Endothelial cell of umbilical vein (primary cell): ENCODE results near the gene TNRC6C. TPM values are rescaled to one million over a fixed set of nuclear protein-coding genes. Genes with fewer than 3 reads are reported as not detected.

ENCODE experiments used
- BruUV-seq: library from RNA; stranded (reverse); fragments of 400-500 nt; replicated peaks from 2 replicates; lab custom pipeline; 2021; lab: Mats Ljungman, UMichigan
- CTCF ChIA-PET: fragments of 300-600, 350-600 bp; sonication (Branson Sonifier 250); formaldehyde crosslinking; loops from one replicate; lab custom pipeline; 2021; ENCODE audit warnings: antibody characterized with exemption, inconsistent platforms; lab: Charles Lee
- POLR2A ChIA-PET: fragments of 300-600, 350-600 bp; sonication (Branson Sonifier 250); formaldehyde crosslinking; loops from one replicate; lab custom pipeline; 2021; ENCODE audit warnings: antibody characterized with exemption, inconsistent platforms; lab: Charles Lee
- DNase-seq: peaks from one replicate; pipeline ENCODE4 v3.0.0-alpha.2; 2011; ENCODE audit warnings: low read depth, low spot score
- FAIRE-seq: peaks from 2 replicates; lab custom pipeline; 2011; peaks lifted over from hg19 to GRCh38; lab: Jason Lieb, UNC
- H2AFZ ChIP-seq: 2 replicates; pipeline ENCODE4 v1.6.0; 2012; ENCODE audit warnings: low read depth, low read length, control low read depth, inconsistent platforms
- H3K27ac ChIP-seq: 2 replicates; pipeline ENCODE4 v1.5.1; 2011; ENCODE audit warnings: low read depth, mild to moderate bottlenecking, control low read depth, low read length, moderate library complexity; ENCODE audit not compliant: insufficient read depth
- H3K27me3 ChIP-seq, 2 experiments: 2 replicates each; pipeline versions ENCODE4 v1.6.0 to v1.6.1; 2011; ENCODE audit warnings: low read length in 2 of 2, mixed read lengths in 1 of 2; ENCODE audit not compliant: control insufficient read depth in 2 of 2, insufficient read depth in 2 of 2
- H3K36me3 ChIP-seq, 2 experiments: 2 replicates in 1 of 2; 3 replicates in 1 of 2; pipeline ENCODE4 v1.5.1; 2011; ENCODE audit warnings: low read length in 2 of 2, mild to moderate bottlenecking in 1 of 2, moderate library complexity in 1 of 2; ENCODE audit not compliant: control insufficient read depth in 2 of 2, insufficient read depth in 2 of 2; ENCODE audit errors: extremely low read depth in 1 of 2
- H3K4me1 ChIP-seq: 3 replicates; pipeline ENCODE4 v1.5.1; 2011; ENCODE audit warnings: mild to moderate bottlenecking, low read length; ENCODE audit not compliant: control insufficient read depth, insufficient read depth; ENCODE audit errors: extremely low read depth
- H3K4me2 ChIP-seq: 2 replicates; pipeline ENCODE4 v1.6.1; 2011; ENCODE audit warnings: low read length, control low read depth, mixed read lengths; ENCODE audit not compliant: insufficient read depth
- H3K4me3 ChIP-seq, 3 experiments: fragments of 200-600 bp in 1 of 3; sonication (generic), shearing (Covaris generic) in 1 of 3; replicated peaks in 1 of 3; 2 replicates each; pipeline ENCODE4 v1.5.1; 2011 to 2016; ENCODE audit warnings: control low read depth in 3 of 3, low read length in 3 of 3, mild to moderate bottlenecking in 2 of 3, inconsistent platforms in 1 of 3, low read depth in 1 of 3, moderate library complexity in 1 of 3; ENCODE audit not compliant: insufficient read depth in 1 of 3
- H3K79me2 ChIP-seq: 2 replicates; pipeline ENCODE4 v1.6.0; 2012; ENCODE audit warnings: low read length, inconsistent platforms; ENCODE audit not compliant: control insufficient read depth, insufficient read depth
- H3K9ac ChIP-seq: replicated peaks from 2 replicates; pipeline ENCODE3; 2011; ENCODE audit warnings: low read length, control low read depth; ENCODE audit not compliant: insufficient read depth; ENCODE audit errors: extremely low read depth
- H3K9me1 ChIP-seq: replicated peaks from 3 replicates; pipeline ENCODE4 v1.6.0; 2011; ENCODE audit warnings: mild to moderate bottlenecking, low read length; ENCODE audit not compliant: control insufficient read depth, insufficient read depth; ENCODE audit errors: extremely low read depth
- H3K9me3 ChIP-seq: replicated peaks from 2 replicates; pipeline ENCODE4 v1.5.1; 2012; ENCODE audit warnings: low read length, inconsistent platforms; ENCODE audit not compliant: control insufficient read depth, insufficient read depth
- H4K20me1 ChIP-seq: replicated peaks from 2 replicates; pipeline ENCODE3; 2011; ENCODE audit warnings: mild to moderate bottlenecking, low read length; ENCODE audit not compliant: control insufficient read depth, insufficient read depth; ENCODE audit errors: extremely low read depth
- EZH2 ChIP-seq: IDR thresholded peaks from 2 replicates; pipeline ENCODE4 v1.6.1; 2012; ENCODE audit warnings: borderline replicate concordance, low read depth, mild to moderate bottlenecking, moderate library complexity, low read length, inconsistent platforms; ENCODE audit not compliant: severe bottlenecking
- GATA2 ChIP-seq: IDR thresholded peaks from 2 replicates; pipeline ENCODE4 v1.7.0; 2011; ENCODE audit warnings: low read depth, mild to moderate bottlenecking, moderate library complexity, mixed read lengths, low read length; ENCODE audit not compliant: insufficient read length, insufficient read depth
- JUN ChIP-seq: IDR thresholded peaks from 2 replicates; pipeline ENCODE4 v1.6.1; 2011; ENCODE audit warnings: borderline replicate concordance, low read depth; ENCODE audit not compliant: insufficient read length, insufficient read depth
- MAX ChIP-seq: IDR thresholded peaks from 2 replicates; pipeline ENCODE4 v1.6.1; 2011; ENCODE audit not compliant: insufficient read depth, insufficient read length
- dilution Hi-C: fragments of 300-500 bp; cut with MboI; formaldehyde crosslinking; loops from one replicate; pipeline ENCODE4 v1.15.0; 2019; ENCODE audit warnings: low sequenced_read_pairs; ENCODE audit not compliant: extremely low pct_ligation_motif_present
- intact Hi-C: fragments of 100-400 bp; cut with micrococcal nuclease; formaldehyde crosslinking; loops from one replicate; pipeline ENCODE4 v1.10.0; 2022
- polyA plus RNA-seq, 4 experiments: library from polyadenylated mRNA; depleted of rRNA in 3 of 4; stranded (reverse) in 3 of 4; unstranded in 1 of 4; fragments of >200 nt; gene quantifications; 2 replicates each; pipeline versions ENCODE4 v1.2.1 to v1.2.3, GENCODE V29; 2011 to 2012; ENCODE audit warnings: missing spikeins in 1 of 4
- total RNA-seq: library from RNA; stranded (reverse); gene quantifications from 2 replicates; pipeline ENCODE4 v1.2.3, GENCODE V29; 2021
- TF ChIP-seq, protein P1 (sequence below), 2 donors: IDR thresholded peaks; 1 replicate in 1 of 2; 2 replicates in 1 of 2; pipeline ENCODE4 v1.5.1; 2011; ENCODE audit warnings: low read length in 2 of 2, mild to moderate bottlenecking in 2 of 2, moderate library complexity in 2 of 2, control low read depth in 1 of 2, inconsistent platforms in 1 of 2, low read depth in 1 of 2; ENCODE audit not compliant: insufficient read depth in 1 of 2; ENCODE audit errors: extremely low read depth in 1 of 2

Gene TNRC6C
- total and polyA plus RNA-seq, 2 donors (not counting 3 experiments of a cell fraction or from before 2014, with no cell fraction given), result 2.1 to 17.5 TPM

DNA sequence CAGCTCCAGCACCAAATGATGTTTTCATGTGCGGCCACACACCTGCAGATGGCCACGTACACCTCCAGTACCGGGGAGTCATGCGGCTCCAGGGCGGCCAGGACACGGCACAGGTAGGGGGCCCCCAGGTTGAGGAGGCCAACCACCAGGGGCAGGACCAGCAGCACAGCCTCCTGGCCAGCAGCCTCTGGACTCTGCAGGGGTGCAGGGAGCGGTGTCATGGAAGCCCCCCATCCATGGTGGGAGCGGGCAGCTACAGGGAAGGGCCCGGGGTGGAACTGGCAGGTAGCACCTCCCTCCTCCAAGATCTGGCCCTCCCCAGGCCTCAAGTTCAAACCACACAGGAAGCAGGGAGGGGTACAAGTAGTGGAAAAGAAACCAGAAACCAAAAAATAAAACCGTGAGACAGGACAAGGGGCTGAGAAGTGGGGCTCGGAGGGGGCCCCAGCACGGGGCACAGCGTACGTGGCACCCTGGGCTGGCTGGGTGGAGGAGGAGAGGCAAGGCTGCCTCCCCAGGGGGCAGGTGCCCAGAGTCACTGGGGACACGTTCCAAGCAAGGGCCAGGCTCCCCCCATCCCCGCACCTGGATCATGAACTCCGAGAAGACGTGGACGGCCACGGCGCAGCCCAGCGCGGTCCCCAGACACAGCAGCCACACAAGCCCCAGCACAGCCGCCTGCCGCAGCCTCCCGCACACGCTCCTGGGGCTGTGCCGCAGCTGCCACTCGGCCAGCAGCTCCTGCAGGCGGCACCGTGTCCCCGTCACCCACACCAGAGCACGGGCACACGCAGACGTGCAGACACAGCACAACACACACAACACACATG, 162.7 kb downstream of the TNRC6C start:
- no peak overlapping the region for H3K4me2 ChIP-seq
- H3K9ac ChIP-seq, result no peak overlapping the region
- POLR2A ChIA-PET, result no interaction called here
- dilution Hi-C loops (no loop called here), intact Hi-C loops (no loop called here)
- no peaks in the 10 kb centered on the region for H4K20me1 ChIP-seq
- CTCF ChIA-PET, result interaction anchor here (1.2 to 4.8 kb wide), 3 partner anchors 8 to 130 kb away, joined by 3 to 17 read pairs (median 5); no protein-coding TSS in a partner anchor
- no peaks in the 10 kb centered on the region for H3K9me1 ChIP-seq
- FAIRE-seq (no peak), DNase-seq (no peak)
- BruUV-seq, result no TSS peak
- H3K4me3 ChIP-seq, result no peak overlapping the region
- no peaks in the 10 kb centered on the region for H3K79me2 ChIP-seq
- H3K36me3 ChIP-seq, result peaks cover 0 to 14% of the 10 kb centered on the region in 2 experiments
- no peak overlapping the region for H3K27ac ChIP-seq
- no peaks in the 10 kb centered on the region for H3K9me3 ChIP-seq
- H3K27me3 ChIP-seq, result no peaks in the 10 kb centered on the region
- H2AFZ ChIP-seq, result no peak overlapping the region
- H3K4me1 ChIP-seq, result no peaks in the 10 kb centered on the region
- TF ChIP-seq EZH2 (no peak), GATA2 (no peak), MAX (no peak), JUN (no peak)
- TF ChIP-seq, protein P1, sequence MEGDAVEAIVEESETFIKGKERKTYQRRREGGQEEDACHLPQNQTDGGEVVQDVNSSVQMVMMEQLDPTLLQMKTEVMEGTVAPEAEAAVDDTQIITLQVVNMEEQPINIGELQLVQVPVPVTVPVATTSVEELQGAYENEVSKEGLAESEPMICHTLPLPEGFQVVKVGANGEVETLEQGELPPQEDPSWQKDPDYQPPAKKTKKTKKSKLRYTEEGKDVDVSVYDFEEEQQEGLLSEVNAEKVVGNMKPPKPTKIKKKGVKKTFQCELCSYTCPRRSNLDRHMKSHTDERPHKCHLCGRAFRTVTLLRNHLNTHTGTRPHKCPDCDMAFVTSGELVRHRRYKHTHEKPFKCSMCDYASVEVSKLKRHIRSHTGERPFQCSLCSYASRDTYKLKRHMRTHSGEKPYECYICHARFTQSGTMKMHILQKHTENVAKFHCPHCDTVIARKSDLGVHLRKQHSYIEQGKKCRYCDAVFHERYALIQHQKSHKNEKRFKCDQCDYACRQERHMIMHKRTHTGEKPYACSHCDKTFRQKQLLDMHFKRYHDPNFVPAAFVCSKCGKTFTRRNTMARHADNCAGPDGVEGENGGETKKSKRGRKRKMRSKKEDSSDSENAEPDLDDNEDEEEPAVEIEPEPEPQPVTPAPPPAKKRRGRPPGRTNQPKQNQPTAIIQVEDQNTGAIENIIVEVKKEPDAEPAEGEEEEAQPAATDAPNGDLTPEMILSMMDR (IDR thresholded peaks at IDR 0.05; ENCODE audit: extremely low read depth in 1 of 2, insufficient read depth in 1 of 2, low read depth in 1 of 2, low read length in 2 of 2), result no peak
